Panc1 (cell line): ENCODE measurements around the gene AGBL1. TPM values are rescaled to one million over a fixed set of nuclear protein-coding genes. Genes with fewer than 3 reads are reported as not detected.

Experiments used
- ATAC-seq: fragments of 200-7000 bp; cut with Tn5 transposase; 2 replicates; pipeline ENCODE4 v1.9.1; 2020; ENCODE audit warnings: mild to moderate bottlenecking, moderate library complexity
- BruUV-seq: library from RNA; stranded (reverse); fragments of 400-500 nt; replicated peaks from 2 replicates; lab custom pipeline; 2021; lab: Mats Ljungman, UMichigan
- CTCF ChIA-PET: fragments of 300-600 bp; sonication (Branson Sonifier 250); formaldehyde crosslinking; loops from one replicate; lab custom pipeline; 2022; ENCODE audit warnings: antibody characterized with exemption; lab: Charles Lee
- POLR2A ChIA-PET: fragments of 300-600 bp; sonication (Branson Sonifier 250); formaldehyde crosslinking; loops from one replicate; lab custom pipeline; 2022; ENCODE audit warnings: antibody characterized with exemption; lab: Charles Lee
- DNase-seq: peaks from one replicate; pipeline ENCODE4 v3.0.0-alpha.2; 2010; ENCODE audit warnings: low read depth, low spot score
- H3K27ac ChIP-seq: 2 replicates; pipeline ENCODE4 v1.5.1; 2011; ENCODE audit warnings: mild to moderate bottlenecking, low read length, inconsistent platforms
- H3K27me3 ChIP-seq: fragments of 200-500 bp; sonication (Bioruptor generic); 2 replicates; pipeline ENCODE4 v1.6.0; 2014; ENCODE audit warnings: low read length, inconsistent platforms; ENCODE audit not compliant: control insufficient read depth, insufficient read depth
- H3K36me3 ChIP-seq: fragments of 200-500 bp; sonication (Bioruptor generic); 2 replicates; pipeline ENCODE4 v1.5.1; 2014; ENCODE audit warnings: inconsistent platforms, mild to moderate bottlenecking, low read length, moderate library complexity; ENCODE audit not compliant: control insufficient read depth, insufficient read depth
- H3K4me1 ChIP-seq: 2 replicates; pipeline ENCODE4 v1.5.1; 2011; ENCODE audit warnings: inconsistent platforms, mild to moderate bottlenecking, low read length, moderate library complexity; ENCODE audit not compliant: control insufficient read depth, insufficient read depth
- H3K4me3 ChIP-seq, 2 experiments: 2 replicates each; pipeline ENCODE4 v1.5.1; 2011 to 2012; ENCODE audit warnings: low read depth in 2 of 2, low read length in 2 of 2, mild to moderate bottlenecking in 2 of 2, inconsistent platforms in 1 of 2, moderate library complexity in 1 of 2
- H3K9me3 ChIP-seq: fragments of 200-500 bp; sonication (Bioruptor generic); 2 replicates; pipeline ENCODE4 v1.5.1; 2014; ENCODE audit warnings: low read depth, mild to moderate bottlenecking, inconsistent platforms, low read length, moderate library complexity; ENCODE audit not compliant: control insufficient read depth, insufficient read depth
- REST ChIP-seq, 2 experiments: IDR thresholded peaks; 2 replicates each; pipeline ENCODE4 v1.6.1; 2011 to 2012; ENCODE audit warnings: low read depth in 2 of 2, control low read depth in 1 of 2, low read length in 1 of 2, mild to moderate bottlenecking in 1 of 2, moderate library complexity in 1 of 2; ENCODE audit not compliant: insufficient read depth in 1 of 2
- SIN3A ChIP-seq: IDR thresholded peaks from 2 replicates; pipeline ENCODE4 v1.6.1; 2012; ENCODE audit warnings: low read depth, mild to moderate bottlenecking, low read length, moderate library complexity, borderline replicate concordance; ENCODE audit not compliant: insufficient read depth
- TCF7L2 ChIP-seq: IDR thresholded peaks from 2 replicates; pipeline ENCODE4 v1.6.1; 2011; ENCODE audit warnings: mild to moderate bottlenecking, low read depth, low read length, inconsistent platforms
- in situ Hi-C: cut with HindIII; loops from 2 replicates; pipeline ENCODE4 v1.10.0; 2016; ENCODE audit warnings: low sequenced_read_pairs, low pct_unique_long_range_greater_than_20kb
- intact Hi-C: fragments of 100-400 bp; cut with micrococcal nuclease; formaldehyde crosslinking; loops from one replicate; pipeline ENCODE4 v1.10.0; 2022; ENCODE audit not compliant: unreplicated experiment
- total RNA-seq: library from RNA; stranded (reverse); gene quantifications from one replicate; pipeline ENCODE4 v1.2.1, GENCODE V29; 2021; ENCODE audit not compliant: unreplicated experiment
- TF ChIP-seq, protein P1 (sequence below): fragments of 450-650 bp; IDR thresholded peaks from 2 replicates; pipeline ENCODE4 v1.5.1; 2017; ENCODE audit warnings: mild to moderate bottlenecking

AGBL1 gene
- total RNA-seq, 1 experiment from 2014 or later, result not detected

- DNase-seq (no peak), ATAC-seq (no peak)
- no peaks in the 10 kb centered on the region for H3K9me3 ChIP-seq
- intact Hi-C loops (no loop called here), in situ Hi-C loops (no loop called here)
- ChIA-PET CTCF (no interaction called here), POLR2A (no interaction called here)
- H3K36me3 ChIP-seq, result no peaks in the 10 kb centered on the region
- H3K4me1 ChIP-seq, result no peaks in the 10 kb centered on the region
- no TSS peak for BruUV-seq
- no peaks in the 10 kb centered on the region for H3K27me3 ChIP-seq
- no peak overlapping the region for H3K4me3 ChIP-seq
- TF ChIP-seq SIN3A (no peak), TCF7L2 (no peak), REST (IDR thresholded peaks at IDR 0.05; ENCODE audit: insufficient read depth in 1 of 2, low read depth in 2 of 2, low read length in 1 of 2) (no peak)
- TF ChIP-seq, protein P1, sequence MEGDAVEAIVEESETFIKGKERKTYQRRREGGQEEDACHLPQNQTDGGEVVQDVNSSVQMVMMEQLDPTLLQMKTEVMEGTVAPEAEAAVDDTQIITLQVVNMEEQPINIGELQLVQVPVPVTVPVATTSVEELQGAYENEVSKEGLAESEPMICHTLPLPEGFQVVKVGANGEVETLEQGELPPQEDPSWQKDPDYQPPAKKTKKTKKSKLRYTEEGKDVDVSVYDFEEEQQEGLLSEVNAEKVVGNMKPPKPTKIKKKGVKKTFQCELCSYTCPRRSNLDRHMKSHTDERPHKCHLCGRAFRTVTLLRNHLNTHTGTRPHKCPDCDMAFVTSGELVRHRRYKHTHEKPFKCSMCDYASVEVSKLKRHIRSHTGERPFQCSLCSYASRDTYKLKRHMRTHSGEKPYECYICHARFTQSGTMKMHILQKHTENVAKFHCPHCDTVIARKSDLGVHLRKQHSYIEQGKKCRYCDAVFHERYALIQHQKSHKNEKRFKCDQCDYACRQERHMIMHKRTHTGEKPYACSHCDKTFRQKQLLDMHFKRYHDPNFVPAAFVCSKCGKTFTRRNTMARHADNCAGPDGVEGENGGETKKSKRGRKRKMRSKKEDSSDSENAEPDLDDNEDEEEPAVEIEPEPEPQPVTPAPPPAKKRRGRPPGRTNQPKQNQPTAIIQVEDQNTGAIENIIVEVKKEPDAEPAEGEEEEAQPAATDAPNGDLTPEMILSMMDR, result no peak
- H3K27ac ChIP-seq, result no peak overlapping the region
These were observed 795.4 kb downstream of the AGBL1 start for GRCh38 chr15:86875067-86875466.

GRCh38 chr15:86876387-86876944, 796.8 kb downstream of the AGBL1 start:
- no peaks in the 10 kb centered on the region for H3K36me3 ChIP-seq
- H3K27me3 ChIP-seq, result no peaks in the 10 kb centered on the region
- no peak overlapping the region for H3K27ac ChIP-seq
- in situ Hi-C loops (no loop called here), intact Hi-C loops (no loop called here)
- no peaks in the 10 kb centered on the region for H3K4me1 ChIP-seq
- ChIA-PET POLR2A (no interaction called here), CTCF (no interaction called here)
- no peak for DNase-seq
- H3K9me3 ChIP-seq, result no peaks in the 10 kb centered on the region
- BruUV-seq, result no TSS peak
- ATAC-seq, result no peak
- no peak overlapping the region for H3K4me3 ChIP-seq
- no peak for TF ChIP-seq SIN3A
- TF ChIP-seq REST (IDR thresholded peaks at IDR 0.05; ENCODE audit: insufficient read depth in 1 of 2, low read depth in 2 of 2, low read length in 1 of 2), result no peak
